IPS-18c (cell line): ENCODE results near the gene DMD.
"Not testable (repeated sequence)": the region's sequence is repeated elsewhere in the genome, so short reads cannot be mapped to it uniquely, and the experiment has no call there.

Experiments used
- H3K4me3 ChIP-seq: 2 replicates; pipeline ENCODE4 v1.7.0; 2013; ENCODE audit warnings: low read depth, mild to moderate bottlenecking, low read length, moderate library complexity; ENCODE audit not compliant: insufficient read depth
- H3K9me3 ChIP-seq: one replicate; pipeline ENCODE4 v1.6.1; 2013; ENCODE audit warnings: mild to moderate bottlenecking, low read length, moderate library complexity; ENCODE audit not compliant: control insufficient read depth, insufficient read depth

The DMD gene

DNA sequence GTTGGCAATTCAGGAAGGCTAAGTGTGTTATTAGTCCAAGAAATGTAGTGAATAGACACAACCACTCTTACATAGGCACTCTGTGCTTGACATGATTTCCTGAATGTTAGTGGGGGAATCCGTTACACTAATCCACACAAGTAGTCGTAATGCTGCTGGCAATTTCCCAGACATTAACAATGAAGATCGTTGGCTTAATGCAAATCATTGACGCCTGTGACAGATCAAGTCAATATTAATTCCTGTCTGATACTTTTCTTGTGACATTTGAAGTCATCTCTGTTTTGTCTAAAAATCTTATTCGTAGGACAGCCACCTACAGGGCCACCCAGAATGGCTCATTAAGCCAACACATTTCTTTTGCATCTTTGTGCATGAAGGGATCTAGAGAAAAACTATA, 1200.4 kb downstream of the DMD start:
- H3K4me3 ChIP-seq = no peak overlapping the region
- no peaks in the 10 kb centered on the region for H3K9me3 ChIP-seq

DNA sequence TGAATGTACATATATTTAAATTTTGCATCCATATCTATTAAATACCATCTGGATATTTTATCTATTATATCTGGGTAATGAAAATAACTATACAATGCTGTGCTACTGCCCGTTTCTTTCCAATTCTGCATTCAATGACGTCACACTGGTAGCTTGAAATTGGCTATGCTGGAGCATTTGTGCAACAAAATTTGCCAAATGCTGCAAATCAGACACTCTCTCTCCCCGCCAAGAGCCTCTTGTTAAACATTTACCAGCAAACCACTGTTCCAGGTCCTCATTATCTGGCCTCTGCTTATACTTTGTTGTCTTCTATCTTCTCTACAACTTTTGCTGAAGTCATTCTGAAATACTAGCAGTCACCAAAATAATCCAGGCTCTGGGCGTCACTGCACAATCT, 1201.1 kb downstream of the DMD start:
- no peaks in the 10 kb centered on the region for H3K9me3 ChIP-seq
- no peak overlapping the region for H3K4me3 ChIP-seq

DNA sequence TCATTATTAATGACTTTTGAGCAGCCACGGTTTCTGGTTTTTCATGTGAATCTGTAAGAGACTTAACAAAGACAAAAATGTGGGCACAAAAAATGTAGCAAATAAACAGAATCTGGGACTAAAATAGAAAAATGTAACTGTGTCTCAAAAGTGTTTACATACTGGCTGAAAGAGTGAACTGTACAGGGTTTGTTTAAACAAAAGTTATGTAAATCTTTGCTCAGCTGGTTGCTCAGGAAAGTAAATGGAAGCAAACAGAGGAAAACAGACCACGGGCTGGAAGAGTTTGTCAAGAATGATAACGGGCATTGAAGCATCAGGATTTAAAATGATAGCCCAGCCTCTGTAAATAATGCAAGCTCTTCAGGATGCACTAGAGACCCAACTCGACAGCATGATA, 1217.7 kb downstream of the DMD start:
- Histone ChIP-seq H3K4me3 (no peak overlapping the region), H3K9me3 (no peaks in the 10 kb centered on the region)

DNA sequence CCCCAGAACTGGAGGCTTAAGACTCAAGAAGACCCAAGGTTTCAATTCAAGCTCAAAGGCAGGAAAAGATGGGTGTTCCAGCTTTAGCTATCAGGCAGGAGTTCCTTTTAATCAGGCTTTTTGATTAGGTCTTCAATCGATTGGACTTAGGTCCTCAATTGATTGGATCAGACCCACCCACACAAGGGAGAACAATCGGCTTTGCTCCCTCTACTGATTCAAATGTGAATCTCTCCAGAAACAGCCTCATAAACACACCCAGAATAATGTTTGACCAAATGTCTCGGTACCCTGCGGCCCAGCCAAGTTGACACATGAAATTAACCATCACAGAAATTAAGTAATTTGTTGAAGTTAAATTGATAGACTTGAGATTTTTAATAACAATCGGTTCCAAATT, 1222.4 kb downstream of the DMD start:
- Histone ChIP-seq H3K4me3 (no peak overlapping the region), H3K9me3 (no peaks in the 10 kb centered on the region)

DNA sequence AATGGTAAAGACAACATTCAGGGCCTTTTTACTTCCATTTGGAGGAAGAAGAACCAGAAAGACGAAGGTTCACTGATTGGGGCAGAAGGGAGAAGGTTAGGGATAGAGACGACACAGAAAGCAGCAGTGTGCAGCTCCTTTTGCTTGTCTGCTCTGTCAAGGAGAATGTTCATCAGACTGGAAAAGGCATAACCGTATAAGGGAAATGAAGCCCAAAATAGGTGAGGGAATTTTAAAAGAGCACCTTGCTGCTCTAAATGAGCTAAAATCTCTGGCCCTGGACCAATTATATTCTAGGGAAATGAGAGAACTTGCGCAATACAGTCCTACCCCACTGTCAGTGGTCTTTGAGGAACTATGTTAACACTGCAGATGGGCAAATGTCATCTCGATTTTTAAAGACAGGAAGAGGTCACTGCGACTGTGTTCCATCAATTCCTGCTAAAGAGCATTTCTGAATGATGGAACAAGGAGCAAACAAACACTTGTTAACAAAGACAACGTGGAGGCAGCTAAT, 1229.7 kb downstream of the DMD start:
- no peaks in the 10 kb centered on the region for H3K9me3 ChIP-seq
- no peak overlapping the region for H3K4me3 ChIP-seq

DNA sequence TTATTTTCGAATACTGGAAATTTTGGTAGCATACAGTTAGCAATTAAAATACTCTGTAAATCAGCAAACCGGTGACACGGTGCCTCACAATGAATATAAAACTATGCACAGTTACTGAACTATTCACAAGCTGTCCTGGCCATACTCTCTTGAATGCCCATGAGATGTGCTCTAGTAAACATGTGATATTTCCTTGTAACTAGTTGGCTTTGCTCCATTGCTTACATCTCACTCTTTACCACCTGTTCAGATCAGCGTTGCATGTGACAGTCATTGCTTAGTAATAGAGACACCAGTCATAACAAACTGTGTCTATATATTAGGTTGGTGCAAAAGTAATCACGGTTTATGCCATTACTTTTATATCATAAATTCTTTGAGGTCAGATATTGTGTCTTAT, 1241.6 kb downstream of the DMD start:
- Histone ChIP-seq H3K4me3 (no peak overlapping the region), H3K9me3 (no peaks in the 10 kb centered on the region)

DNA sequence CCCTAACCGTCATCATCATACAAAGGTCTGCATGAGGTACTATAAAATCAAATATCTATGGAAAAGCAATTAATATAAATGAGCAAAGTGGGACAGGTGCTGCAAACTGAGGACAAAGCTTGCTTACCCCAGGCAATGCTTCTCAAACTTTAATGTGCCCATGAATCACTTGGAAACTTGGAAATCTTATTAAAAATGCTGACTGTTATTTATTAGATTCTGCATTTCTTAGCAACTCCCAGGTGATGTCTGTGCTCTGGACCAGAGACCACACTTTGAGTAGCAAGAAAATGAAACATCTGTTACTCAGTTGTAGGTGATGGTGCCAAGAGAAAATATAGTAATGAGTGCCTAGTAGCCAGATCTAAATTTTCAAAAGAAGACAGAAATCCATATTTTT, 1249.1 kb downstream of the DMD start:
- H3K9me3 ChIP-seq = no peaks in the 10 kb centered on the region
- H3K4me3 ChIP-seq = no peak overlapping the region

DNA sequence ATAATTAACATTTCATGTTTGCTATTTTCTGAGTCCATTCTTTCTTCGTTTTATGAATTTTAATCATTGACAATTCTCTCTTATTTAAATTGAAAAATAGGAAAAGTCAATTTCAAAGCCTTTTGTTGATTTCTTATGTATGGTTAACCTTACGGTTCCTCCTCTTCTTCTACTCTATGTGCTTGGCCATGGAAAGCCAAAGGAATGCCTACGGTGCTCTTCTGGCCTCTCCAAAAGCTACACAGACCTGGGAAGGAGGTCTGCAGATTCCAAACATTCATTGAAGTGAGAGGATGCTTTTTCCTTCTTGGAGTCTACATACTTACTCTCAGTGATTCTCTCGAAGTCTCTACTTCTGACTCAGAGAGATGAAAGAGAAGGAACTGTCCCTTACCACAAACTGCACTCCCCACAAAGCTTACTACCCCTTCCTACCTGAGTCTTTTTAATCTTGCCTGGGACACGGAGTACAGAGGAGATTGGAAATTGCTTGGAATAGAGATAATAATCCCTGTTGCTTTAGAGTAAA, 1276.4 kb downstream of the DMD start:
- H3K4me3 ChIP-seq = no peak overlapping the region
- no peaks in the 10 kb centered on the region for H3K9me3 ChIP-seq

DNA sequence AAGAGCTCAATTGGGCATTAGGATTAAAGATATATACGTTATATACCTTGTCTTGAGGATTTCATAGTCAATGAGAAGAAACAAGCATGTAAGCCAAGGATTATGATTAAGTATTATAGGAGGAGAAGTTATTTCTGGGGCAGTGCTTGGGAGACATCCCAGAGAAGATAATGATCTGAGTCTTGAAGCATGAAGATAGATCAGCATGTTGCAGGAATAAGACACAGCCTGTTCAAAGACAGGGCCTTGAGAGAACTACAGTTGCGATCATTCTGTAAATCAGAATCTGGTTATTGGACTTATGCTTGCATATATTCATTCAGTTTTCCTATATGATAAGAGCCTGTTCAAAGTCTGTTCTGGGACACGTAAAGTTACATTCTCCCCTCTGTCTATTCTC, 1277.3 kb downstream of the DMD start:
- Histone ChIP-seq H3K9me3 (no peaks in the 10 kb centered on the region), H3K4me3 (no peak overlapping the region)

DNA sequence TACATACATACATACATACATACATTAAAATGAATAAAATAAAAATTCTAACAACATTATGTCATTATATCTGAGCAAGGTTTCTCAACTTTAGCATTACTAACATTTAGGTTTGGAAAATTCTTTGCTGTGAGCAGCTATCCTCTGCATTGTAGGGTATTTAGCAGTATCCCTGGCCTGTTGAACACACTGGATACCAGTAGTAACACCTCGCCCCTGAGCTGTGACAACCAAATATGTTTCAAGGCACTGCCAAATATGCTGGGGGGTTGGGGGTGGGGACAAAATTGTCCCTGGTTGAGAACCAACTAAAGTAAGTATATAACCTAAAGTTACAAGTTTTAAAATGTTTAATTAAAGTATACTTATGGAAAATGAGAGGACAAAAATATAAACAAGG, 1278.6 kb downstream of the DMD start:
- no peak overlapping the region for H3K4me3 ChIP-seq
- no peaks in the 10 kb centered on the region for H3K9me3 ChIP-seq

DNA sequence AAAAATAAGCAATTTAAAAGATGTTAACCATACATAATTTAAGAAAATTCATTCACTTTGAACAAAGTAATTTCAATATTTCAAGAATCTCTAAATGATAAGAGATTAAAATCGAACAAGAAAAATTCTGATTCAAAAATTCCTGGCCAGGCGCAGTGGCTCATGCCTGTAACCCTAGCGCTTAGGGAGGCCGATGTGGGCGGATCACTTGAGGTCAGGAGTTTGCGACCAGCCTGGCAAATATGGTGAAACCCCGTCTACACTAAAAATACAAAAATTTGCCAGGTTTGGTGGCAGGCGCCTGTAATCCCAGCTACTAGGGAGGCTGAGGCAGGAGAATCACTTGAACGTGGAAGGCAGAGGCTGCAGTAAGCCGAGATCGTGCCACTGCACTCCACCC, 1279.0 kb downstream of the DMD start:
- H3K9me3 ChIP-seq = not testable (repeated sequence)

DNA sequence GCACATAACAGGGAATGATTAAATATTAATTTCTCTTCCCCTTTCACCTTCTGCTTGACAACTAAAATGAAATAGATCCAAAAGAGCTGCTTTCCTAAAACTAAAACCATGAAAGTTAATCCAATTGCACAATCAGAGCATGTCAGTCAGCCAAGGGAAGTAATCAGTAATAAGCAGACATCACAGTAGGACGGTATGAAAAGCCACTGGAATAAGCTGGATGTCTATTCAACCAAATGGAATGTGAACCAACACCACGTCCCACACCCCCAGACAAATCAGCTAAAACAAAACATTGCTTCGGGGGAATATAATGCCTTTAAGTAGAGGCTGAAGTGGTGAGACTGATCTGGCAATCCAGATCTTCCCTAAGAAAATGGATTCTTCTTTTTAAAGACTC, 1280.1 kb downstream of the DMD start:
- no peak overlapping the region for H3K4me3 ChIP-seq
- H3K9me3 ChIP-seq = no peaks in the 10 kb centered on the region

More for the DNA sequence above, 1279.0 kb downstream of the DMD start:
- H3K4me3 ChIP-seq = not testable (repeated sequence)

DNA sequence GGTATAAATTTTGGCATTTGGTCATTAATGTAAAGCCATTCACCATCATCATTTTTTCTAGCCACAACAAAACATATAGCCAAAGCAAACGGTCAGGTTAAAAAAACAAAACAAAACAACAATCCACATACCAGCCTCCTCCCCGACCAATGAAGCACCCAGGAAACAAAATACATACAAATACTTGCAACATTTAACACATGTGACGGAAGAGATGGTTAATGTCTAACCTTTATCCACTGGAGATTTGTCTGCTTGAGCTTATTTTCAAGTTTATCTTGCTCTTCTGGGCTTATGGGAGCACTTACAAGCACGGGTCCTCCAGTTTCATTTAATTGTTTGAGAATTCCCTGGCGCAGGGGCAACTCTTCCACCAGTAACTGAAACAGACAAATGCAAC, 1282.0 kb downstream of the DMD start:
- Histone ChIP-seq H3K4me3 (no peak overlapping the region), H3K9me3 (no peaks in the 10 kb centered on the region)

DNA sequence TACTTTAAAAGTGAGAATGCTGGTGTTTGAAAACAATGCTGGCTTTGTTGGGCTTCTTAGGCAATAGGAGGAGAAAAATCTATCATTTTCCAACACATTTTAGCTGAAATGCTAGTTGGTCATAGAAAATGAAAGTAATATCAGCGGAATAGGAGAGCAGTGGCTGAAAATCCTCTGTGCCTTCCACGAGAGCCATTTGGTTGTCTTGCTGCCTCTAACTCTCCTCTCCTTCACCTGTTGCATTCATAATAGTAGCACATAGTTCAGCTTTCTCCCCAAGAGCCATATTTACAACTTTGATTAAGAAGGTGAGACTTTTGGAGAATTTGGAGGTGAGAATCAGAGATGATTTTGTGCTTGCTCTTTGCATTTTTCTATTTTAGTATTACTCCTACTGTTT, 1290.1 kb downstream of the DMD start:
- Histone ChIP-seq H3K4me3 (no peak overlapping the region), H3K9me3 (no peaks in the 10 kb centered on the region)

DNA sequence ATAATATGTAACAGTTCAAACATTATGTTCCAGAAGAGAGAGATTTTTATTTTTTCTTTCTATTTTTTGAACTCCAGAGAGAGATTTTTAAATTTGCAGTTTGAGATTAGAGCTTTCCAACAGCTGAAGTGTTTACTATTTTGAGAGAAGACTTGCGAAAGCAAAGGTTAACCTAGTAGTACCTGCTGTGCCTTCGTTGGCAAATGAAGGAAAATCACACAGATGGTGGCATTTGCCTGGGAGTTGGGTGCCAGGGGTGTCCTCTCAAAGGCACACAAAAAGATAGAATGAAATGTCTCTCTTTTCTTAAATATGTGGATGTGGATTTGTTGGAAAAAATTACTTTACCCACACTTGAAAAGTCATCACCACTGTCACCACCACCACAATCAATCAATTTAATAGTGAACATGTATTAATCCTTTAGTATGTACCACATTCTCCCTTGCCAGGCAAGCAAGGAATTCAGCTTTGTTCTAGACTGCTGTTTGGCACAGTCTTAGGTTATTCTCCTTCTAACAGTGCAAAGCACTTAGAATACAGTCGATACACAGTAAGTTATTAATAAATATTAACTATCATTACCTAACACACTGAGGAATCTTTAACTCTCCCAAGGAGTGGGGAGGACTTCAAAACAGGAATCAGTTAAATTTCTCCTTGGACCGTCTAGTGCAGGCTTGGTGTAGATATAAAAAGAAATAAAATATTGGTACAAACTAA, 1301.3 kb downstream of the DMD start:
- H3K4me3 ChIP-seq = no peak overlapping the region
- H3K9me3 ChIP-seq = no peaks in the 10 kb centered on the region

DNA sequence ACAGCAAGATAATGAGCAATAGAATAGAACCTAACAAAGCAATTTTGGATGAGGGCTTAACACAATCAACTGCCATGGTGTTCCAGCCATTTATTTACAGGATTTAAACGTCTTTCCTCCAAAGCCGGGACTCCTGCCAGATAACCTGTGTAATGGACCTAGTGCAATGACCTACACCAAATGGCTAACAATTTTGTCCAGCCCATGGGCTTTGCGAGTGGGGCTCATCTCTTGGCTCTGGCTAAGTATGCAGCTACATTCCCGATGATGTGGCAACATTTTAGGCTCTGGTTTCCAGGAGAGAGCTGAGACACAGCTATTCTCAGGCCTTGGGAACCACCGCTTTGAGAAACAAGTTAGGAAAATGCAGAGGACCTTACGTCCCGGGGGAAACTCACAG, 1317.2 kb downstream of the DMD start:
- Histone ChIP-seq H3K4me3 (no peak overlapping the region), H3K9me3 (no peaks in the 10 kb centered on the region)

DNA sequence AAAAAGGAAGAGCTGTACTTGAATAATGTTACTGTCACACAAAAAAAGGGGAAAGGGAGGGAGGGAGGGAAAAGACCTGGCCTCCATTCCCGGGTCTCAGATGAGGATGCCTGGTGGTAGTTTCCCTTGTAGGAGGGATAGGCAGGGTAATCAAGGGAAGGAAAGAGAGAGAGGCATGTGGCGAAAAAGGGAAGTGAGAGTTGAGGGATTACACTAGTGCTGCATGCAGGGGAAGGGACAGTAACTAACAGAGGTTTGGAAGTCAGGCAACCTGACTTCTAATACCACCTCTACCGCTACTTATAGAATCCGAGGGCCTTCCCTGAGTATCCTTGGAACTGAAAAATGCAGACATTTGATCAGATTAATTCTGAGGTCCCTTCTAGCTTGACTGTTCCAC, 1317.8 kb downstream of the DMD start:
- Histone ChIP-seq H3K4me3 (no peak overlapping the region), H3K9me3 (no peaks in the 10 kb centered on the region)

DNA sequence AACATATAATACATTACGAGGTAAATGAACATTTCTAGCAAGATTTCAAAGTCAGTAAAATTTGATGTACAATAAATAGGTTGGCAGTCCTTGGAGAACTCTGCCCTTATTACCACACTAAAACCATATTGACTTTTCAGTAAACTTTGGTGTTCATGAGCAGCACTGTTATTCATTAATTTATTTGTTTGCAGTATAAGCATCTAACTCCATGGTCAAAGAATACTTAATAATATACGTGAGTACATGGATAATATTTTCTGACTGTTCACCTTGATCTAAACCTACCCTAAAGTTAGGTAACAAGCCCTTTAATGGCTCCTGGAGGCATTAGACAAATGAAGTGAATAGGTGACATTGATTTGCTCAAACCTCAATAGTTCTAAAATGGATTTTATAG, 1322.3 kb downstream of the DMD start:
- Histone ChIP-seq H3K4me3 (no peak overlapping the region), H3K9me3 (no peaks in the 10 kb centered on the region)

DNA sequence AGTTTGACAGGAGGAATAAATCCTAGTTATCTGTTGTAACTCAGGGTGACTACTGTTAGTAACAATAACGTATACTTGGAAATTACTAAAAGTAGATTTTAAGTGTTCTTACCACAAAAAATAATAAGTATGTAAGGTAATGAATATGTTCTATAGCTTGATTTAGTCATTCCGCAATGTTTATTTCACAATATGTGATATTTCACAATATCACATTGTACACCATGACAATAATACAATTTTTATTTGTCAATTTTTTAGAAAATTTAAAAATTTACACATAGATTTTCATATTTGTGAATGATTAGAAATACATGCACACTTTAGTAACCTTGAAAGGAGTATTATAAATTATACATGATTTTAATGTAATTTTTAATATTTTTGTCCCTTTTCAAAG, 1326.8 kb downstream of the DMD start:
- H3K4me3 ChIP-seq = no peak overlapping the region
- H3K9me3 ChIP-seq = no peaks in the 10 kb centered on the region
